Measurements from ENCODE around the gene POP7.

DNA sequence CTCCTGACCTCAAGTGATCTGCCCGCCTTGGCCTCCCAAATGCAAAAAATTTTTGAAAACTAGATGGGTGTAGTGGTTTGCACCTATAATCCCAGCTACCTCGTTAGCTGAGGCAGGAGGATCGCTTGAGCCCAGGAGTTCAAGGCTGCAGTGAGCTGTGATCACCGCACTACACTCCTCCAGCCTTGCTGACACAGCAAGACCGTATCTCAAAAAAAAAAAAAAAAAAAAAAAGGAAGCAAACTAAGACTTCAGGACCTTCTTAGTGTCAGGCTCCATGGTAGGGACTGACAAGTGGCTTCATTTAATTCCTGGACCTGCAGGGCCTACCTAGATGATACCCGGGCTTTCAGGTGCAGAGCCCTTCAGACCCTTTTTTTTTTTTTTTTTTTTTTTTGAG, 2.5 kb downstream of the POP7 start:
- TF ChIP-seq, protein P1, sequence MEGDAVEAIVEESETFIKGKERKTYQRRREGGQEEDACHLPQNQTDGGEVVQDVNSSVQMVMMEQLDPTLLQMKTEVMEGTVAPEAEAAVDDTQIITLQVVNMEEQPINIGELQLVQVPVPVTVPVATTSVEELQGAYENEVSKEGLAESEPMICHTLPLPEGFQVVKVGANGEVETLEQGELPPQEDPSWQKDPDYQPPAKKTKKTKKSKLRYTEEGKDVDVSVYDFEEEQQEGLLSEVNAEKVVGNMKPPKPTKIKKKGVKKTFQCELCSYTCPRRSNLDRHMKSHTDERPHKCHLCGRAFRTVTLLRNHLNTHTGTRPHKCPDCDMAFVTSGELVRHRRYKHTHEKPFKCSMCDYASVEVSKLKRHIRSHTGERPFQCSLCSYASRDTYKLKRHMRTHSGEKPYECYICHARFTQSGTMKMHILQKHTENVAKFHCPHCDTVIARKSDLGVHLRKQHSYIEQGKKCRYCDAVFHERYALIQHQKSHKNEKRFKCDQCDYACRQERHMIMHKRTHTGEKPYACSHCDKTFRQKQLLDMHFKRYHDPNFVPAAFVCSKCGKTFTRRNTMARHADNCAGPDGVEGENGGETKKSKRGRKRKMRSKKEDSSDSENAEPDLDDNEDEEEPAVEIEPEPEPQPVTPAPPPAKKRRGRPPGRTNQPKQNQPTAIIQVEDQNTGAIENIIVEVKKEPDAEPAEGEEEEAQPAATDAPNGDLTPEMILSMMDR (IDR thresholded peaks at IDR 0.05 in 8 of 11, conservative IDR thresholded peaks at IDR 0.05 in 3 of 11): no peak
- TF ChIP-seq POLR2A (IDR thresholded peaks at IDR 0.05) (no peak), POLR2AphosphoS5 (IDR thresholded peaks at IDR 0.05) (no peak)

All from spleen (tissue), 7 donors.